C4-2B (cell line): ENCODE data around the gene TRMO.

Experiments
- ZFX ChIP-seq: fragments of 450-650 bp; IDR thresholded peaks from 2 replicates; pipeline ENCODE4 v1.6.1; 2017
- TF ChIP-seq, protein P1 (sequence below): fragments of 450-650 bp; conservative IDR thresholded peaks from 2 replicates; pipeline ENCODE4 v1.5.1; 2017; ENCODE audit warnings: mild to moderate bottlenecking

DNA sequence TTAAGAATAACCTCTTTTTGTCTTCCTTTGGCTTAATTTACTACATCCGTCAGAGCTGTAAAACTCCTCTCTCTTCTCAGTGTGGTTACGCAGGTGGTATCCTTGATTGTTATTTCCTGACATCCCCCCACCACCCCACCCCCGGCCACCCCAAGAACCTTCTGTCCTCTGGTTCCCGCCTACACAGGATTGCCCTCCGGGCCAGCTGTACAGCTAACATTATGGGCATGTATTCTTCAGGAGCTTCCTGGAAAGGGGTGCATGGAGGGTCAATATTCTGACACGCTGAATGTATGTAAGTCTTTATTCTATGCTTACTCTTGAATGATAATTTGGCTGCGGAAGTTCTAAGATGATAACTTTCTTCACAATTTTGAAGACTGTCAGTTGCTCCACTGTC, 47.9 kb upstream of the TRMO start:
- TF ChIP-seq, protein P1, sequence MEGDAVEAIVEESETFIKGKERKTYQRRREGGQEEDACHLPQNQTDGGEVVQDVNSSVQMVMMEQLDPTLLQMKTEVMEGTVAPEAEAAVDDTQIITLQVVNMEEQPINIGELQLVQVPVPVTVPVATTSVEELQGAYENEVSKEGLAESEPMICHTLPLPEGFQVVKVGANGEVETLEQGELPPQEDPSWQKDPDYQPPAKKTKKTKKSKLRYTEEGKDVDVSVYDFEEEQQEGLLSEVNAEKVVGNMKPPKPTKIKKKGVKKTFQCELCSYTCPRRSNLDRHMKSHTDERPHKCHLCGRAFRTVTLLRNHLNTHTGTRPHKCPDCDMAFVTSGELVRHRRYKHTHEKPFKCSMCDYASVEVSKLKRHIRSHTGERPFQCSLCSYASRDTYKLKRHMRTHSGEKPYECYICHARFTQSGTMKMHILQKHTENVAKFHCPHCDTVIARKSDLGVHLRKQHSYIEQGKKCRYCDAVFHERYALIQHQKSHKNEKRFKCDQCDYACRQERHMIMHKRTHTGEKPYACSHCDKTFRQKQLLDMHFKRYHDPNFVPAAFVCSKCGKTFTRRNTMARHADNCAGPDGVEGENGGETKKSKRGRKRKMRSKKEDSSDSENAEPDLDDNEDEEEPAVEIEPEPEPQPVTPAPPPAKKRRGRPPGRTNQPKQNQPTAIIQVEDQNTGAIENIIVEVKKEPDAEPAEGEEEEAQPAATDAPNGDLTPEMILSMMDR = no peak
- TF ChIP-seq ZFX = no peak
